Measurements from ENCODE around the gene POC1B. TPM values are rescaled to one million over a fixed set of nuclear protein-coding genes. Genes with fewer than 3 reads are reported as not detected.

POC1B gene
- total RNA-seq, 1 donor from 2014 or later, result 15.2 TPM

DNA sequence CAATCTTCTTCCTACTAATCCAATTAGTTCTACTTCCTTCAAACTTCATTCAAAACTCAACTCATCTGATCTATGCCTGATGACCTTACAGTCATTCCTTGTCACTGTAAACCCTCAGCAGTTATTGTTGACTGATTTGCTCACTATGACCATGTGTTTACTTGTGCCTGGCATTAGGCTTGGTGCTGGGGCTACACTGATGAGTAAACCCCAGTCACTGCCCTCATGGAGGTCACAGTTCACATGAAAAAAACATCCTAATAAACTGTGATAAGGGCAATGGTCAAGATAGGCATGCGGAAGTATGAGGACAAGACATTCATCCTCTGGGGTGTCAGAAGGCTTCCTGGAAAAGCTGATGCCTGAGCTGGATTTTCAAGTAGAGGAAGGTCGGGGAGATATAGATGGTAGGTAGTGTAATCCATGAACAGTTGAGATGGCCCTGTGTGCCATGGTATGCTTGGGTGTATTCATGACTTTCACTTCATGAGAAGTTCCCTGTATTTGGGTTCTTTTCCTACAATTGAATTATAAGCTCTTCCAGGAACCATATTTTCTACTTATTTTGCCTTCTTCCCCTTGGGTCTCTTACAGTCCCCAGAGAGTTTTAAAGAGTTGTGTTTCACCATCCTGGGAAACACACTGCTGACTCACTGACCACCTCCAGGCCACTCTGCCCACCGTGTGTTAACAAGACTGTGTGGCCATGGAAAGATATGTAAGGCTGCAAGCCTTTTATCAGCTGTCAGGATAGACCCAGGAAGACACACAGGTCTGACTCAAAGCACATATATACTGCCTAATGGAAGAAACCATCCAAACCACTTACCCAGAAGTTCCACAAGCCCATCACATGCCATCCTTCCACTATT is 134.8 kb downstream of the POC1B start:
- H3K9me3 Mint-ChIP-seq, result no peaks in the 10 kb centered on the region
- no peak overlapping the region for H3K27ac Mint-ChIP-seq (ENCODE audit: unreplicated experiment)
- no peak for DNase-seq (ENCODE audit: low read depth, low spot score)
- H3K4me1 Mint-ChIP-seq, result peaks cover 15% of the 10 kb centered on the region
- H3K36me3 Mint-ChIP-seq (ENCODE audit: low read depth), result no peaks in the 10 kb centered on the region
- TF ChIP-seq, protein P1, sequence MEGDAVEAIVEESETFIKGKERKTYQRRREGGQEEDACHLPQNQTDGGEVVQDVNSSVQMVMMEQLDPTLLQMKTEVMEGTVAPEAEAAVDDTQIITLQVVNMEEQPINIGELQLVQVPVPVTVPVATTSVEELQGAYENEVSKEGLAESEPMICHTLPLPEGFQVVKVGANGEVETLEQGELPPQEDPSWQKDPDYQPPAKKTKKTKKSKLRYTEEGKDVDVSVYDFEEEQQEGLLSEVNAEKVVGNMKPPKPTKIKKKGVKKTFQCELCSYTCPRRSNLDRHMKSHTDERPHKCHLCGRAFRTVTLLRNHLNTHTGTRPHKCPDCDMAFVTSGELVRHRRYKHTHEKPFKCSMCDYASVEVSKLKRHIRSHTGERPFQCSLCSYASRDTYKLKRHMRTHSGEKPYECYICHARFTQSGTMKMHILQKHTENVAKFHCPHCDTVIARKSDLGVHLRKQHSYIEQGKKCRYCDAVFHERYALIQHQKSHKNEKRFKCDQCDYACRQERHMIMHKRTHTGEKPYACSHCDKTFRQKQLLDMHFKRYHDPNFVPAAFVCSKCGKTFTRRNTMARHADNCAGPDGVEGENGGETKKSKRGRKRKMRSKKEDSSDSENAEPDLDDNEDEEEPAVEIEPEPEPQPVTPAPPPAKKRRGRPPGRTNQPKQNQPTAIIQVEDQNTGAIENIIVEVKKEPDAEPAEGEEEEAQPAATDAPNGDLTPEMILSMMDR (conservative IDR thresholded peaks at IDR 0.05), result no peak
- H3K27me3 Mint-ChIP-seq (ENCODE audit: low read depth), result no peaks in the 10 kb centered on the region
- H3K4me3 Mint-ChIP-seq, result no peak overlapping the region

DNA sequence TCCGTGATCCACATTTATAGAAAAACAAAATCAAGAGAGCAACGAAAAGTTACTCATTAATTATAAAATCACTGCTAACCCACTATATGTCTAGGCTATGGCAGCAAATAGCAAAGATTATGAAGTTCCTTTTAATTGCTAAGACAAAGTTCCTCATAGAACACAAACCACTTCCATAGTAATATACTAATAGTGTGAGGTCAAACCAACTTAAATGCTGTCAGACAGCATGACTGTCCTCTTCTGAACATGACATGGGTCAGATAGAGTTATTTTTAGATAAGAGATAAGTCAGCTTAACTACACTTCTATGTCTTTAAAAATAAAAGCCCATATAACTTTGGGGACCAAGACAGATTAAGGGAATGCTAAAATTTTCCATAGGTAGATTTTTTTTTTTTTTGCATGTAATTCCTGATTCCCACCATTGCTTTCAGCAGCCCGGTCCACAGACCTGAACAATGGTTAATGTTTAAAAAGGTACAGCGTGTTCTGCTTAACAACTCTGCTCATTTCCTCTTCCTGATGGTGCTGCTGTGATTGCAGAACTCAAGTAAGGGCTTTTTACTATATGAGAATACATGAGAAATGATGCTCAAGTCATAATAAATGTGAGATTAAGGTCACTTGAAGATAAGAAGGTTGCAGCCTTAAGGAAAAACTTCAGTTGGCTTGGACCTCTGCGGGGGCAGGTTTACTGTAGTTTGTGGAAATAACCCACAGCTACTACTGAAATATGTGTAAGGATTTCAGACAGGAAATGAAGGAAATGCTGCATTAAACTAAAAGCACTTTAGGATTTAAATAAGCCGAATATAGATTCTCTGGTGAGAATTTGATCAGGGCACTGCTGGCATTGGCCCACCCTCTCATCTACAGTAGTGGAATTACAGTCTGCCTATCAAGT is 135.8 kb downstream of the POC1B start:
- no peaks in the 10 kb centered on the region for H3K36me3 Mint-ChIP-seq (ENCODE audit: low read depth)
- no peak overlapping the region for H3K27ac Mint-ChIP-seq (ENCODE audit: unreplicated experiment)
- H3K4me3 Mint-ChIP-seq, result no peak overlapping the region
- TF ChIP-seq, protein P1 (conservative IDR thresholded peaks at IDR 0.05), result no peak
- DNase-seq (ENCODE audit: low read depth, low spot score), result no peak
- no peaks in the 10 kb centered on the region for H3K27me3 Mint-ChIP-seq (ENCODE audit: low read depth)
- no peaks in the 10 kb centered on the region for H3K9me3 Mint-ChIP-seq
- H3K4me1 Mint-ChIP-seq, result peaks cover 21% of the 10 kb centered on the region

DNA sequence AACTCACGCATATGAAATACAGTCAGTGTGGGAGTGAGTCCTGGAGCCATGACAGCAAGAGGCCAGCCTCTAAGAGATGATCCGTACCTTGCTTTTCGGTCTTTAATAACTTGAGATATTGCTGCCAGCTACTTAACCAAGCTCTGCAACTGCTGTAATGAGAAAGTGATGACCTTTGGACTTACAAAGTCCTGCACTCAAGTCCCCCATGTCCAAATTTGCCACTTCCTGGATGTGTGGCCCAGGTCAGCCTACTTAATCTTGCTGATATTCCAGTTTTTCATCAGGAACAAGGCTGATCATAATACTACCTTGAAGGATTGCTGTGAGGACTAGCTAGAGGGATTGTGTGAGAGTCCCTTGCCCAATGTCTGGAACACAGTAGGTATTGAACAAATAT is 139.7 kb downstream of the POC1B start:
- Mint-ChIP-seq H3K4me3 (no peak overlapping the region), H3K36me3 (ENCODE audit: low read depth) (no peaks in the 10 kb centered on the region), H3K27me3 (ENCODE audit: low read depth) (no peaks in the 10 kb centered on the region), H3K9me3 (no peaks in the 10 kb centered on the region), H3K27ac (ENCODE audit: unreplicated experiment) (no peak overlapping the region), H3K4me1 (peaks cover 37% of the 10 kb centered on the region)
- no peak for DNase-seq (ENCODE audit: low read depth, low spot score)
- TF ChIP-seq, protein P1 (conservative IDR thresholded peaks at IDR 0.05), result no peak

DNA sequence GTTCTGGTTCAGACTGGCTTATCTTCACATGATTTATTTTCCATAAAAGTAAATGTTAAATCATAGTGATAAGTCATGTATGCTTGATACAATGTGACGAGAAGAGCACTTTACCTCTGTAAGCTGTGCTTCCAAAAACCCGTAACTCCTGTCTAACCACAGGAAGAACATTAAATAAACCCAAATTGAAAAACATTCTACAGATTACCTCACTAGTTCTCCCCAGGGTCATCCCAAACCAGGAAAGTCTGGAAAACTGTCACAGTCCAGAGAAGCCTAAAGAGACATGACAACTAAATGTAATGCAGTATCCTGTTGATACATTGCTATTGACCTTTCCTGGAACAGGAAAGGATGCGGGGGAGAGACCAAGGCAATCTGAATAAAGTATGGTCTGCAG is 141.0 kb downstream of the POC1B start:
- Mint-ChIP-seq H3K36me3 (ENCODE audit: low read depth) (no peaks in the 10 kb centered on the region), H3K4me1 (peaks cover 34% of the 10 kb centered on the region), H3K27me3 (ENCODE audit: low read depth) (no peaks in the 10 kb centered on the region), H3K9me3 (no peaks in the 10 kb centered on the region), H3K27ac (ENCODE audit: unreplicated experiment) (no peak overlapping the region), H3K4me3 (no peak overlapping the region)
- DNase-seq (ENCODE audit: low read depth, low spot score), result no peak
- TF ChIP-seq, protein P1 (conservative IDR thresholded peaks at IDR 0.05), result no peak

DNA sequence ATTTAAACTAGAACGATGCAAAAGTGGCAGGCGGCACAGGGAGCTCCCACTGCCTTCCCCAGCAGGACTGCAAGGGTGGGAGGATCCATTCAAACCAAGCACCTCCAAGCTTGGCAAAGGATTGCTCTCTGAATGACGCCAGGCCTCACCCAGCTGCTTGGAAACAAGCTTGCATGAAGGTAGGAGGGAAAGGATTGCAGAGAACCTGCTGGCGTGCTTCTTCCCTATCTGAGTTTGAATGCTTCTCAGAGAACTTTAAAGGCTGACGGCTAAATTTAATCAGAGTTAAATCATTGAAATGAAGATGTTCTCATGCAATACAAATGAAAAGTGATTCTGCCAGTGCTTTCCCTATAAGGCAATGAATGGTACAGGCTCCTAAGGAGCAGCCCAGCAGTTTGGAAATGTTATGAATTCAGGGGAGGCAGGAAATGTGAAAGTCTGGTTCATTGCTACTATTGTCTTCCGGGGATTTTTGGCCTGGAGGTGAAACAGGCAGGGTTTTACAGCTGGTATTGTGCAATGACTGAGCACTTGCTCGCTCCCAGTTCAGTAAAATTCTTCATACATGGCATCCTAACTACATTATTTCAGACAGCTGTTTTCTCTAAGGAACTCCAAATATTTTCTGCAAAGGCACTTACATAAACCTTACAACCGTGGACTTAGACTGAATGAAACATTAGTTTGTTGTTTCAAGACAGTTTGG is 141.6 kb downstream of the POC1B start:
- H3K27me3 Mint-ChIP-seq (ENCODE audit: low read depth), result no peaks in the 10 kb centered on the region
- H3K27ac Mint-ChIP-seq (ENCODE audit: unreplicated experiment), result no peak overlapping the region
- H3K4me1 Mint-ChIP-seq, result peaks cover 37% of the 10 kb centered on the region
- H3K9me3 Mint-ChIP-seq, result no peaks in the 10 kb centered on the region
- no peaks in the 10 kb centered on the region for H3K36me3 Mint-ChIP-seq (ENCODE audit: low read depth)
- TF ChIP-seq, protein P1 (conservative IDR thresholded peaks at IDR 0.05), result no peak
- DNase-seq (ENCODE audit: low read depth, low spot score), result no peak
- H3K4me3 Mint-ChIP-seq, result no peak overlapping the region
